ENCODE measurements around the gene ZNF143.
A peak's percentile ranks its signal among the peaks of the same experiment; 100 is the strongest.
"Not testable (repeated sequence)": the region's sequence is repeated elsewhere in the genome, so short reads cannot be mapped to it uniquely, and the experiment has no call there.

ZNF143 gene

GRCh38 chr11:9495803-9496514 is 35.1 kb downstream of the ZNF143 start:
- no peak for DNase-seq

- DNase-seq: no peak
These were observed 37.8 kb downstream of the ZNF143 start for GRCh38 chr11:9498457-9499078.

GRCh38 chr11:9506489-9507276 is 45.9 kb downstream of the ZNF143 start:
- DNase-seq: peak in 39 of 51 donors; percentile 3 to 76 (median 31)

- no peak for DNase-seq
These were observed 46.4 kb downstream of the ZNF143 start for GRCh38 chr11:9507277-9507580.

- no peak for DNase-seq
These were observed 48.2 kb downstream of the ZNF143 start for GRCh38 chr11:9509041-9509440.

- no peak for DNase-seq
These were observed 51.7 kb downstream of the ZNF143 start for GRCh38 chr11:9512370-9513019.

GRCh38 chr11:9514576-9514975 is 53.8 kb downstream of the ZNF143 start:
- not testable (repeated sequence) for DNase-seq

GRCh38 chr11:9516113-9516512 is 55.3 kb downstream of the ZNF143 start:
- no peak for DNase-seq

- no peak for DNase-seq
These were observed 58.1 kb downstream of the ZNF143 start for GRCh38 chr11:9518835-9519410.

- DNase-seq: no peak
These were observed 63.2 kb downstream of the ZNF143 start for GRCh38 chr11:9524001-9524400.

GRCh38 chr11:9525116-9525515 is 64.3 kb downstream of the ZNF143 start:
- DNase-seq: no peak

GRCh38 chr11:9527481-9528135 is 66.8 kb downstream of the ZNF143 start:
- peak in 2 of 51 donors; percentile 1 to 32 for DNase-seq

- no peak for DNase-seq
These were observed 67.3 kb downstream of the ZNF143 start for GRCh38 chr11:9528136-9528501.

- no peak for DNase-seq
These were observed 67.9 kb downstream of the ZNF143 start for GRCh38 chr11:9528573-9529333.

GRCh38 chr11:9529334-9529650 is 68.5 kb downstream of the ZNF143 start:
- no peak for DNase-seq

GRCh38 chr11:9530020-9530621 is 69.3 kb downstream of the ZNF143 start:
- no peak for DNase-seq

GRCh38 chr11:9530901-9531625 is 70.3 kb downstream of the ZNF143 start:
- DNase-seq: no peak

- DNase-seq: no peak
These were observed 72.2 kb downstream of the ZNF143 start for GRCh38 chr11:9533058-9533457.

GRCh38 chr11:9533736-9534473 is 73.1 kb downstream of the ZNF143 start:
- no peak for DNase-seq
